Activated naive CD4-positive, alpha-beta T cell treated with anti-CD3 and anti-CD28 coated beads, Interleukin-2, amount 10 ng/mL, durations not matched to agents 7 days and 5 days (primary cell): Measurements from ENCODE around the gene TLL2.

Source experiments
- CTCF ChIA-PET: fragments of 350-600 bp; sonication (Branson Sonifier 250); formaldehyde crosslinking; loops from one replicate; lab custom pipeline; 2021; ENCODE audit warnings: antibody characterized with exemption; lab: Charles Lee
- DNase-seq: peaks from one replicate; pipeline ENCODE4 v3.0.0-alpha.2; 2020
- H3K27ac Mint-ChIP-seq: one replicate; pipeline ENCODE4 v1.8.0; 2021; ENCODE audit warnings: mild to moderate bottlenecking, moderate library complexity, mixed read lengths
- H3K27me3 Mint-ChIP-seq: one replicate; pipeline ENCODE4 v1.8.0; 2021; ENCODE audit warnings: mild to moderate bottlenecking, mixed read lengths
- H3K36me3 Mint-ChIP-seq: one replicate; pipeline ENCODE4 v1.8.0; 2021; ENCODE audit warnings: mixed read lengths
- H3K4me1 Mint-ChIP-seq: one replicate; pipeline ENCODE4 v1.8.0; 2021; ENCODE audit warnings: mixed read lengths
- H3K4me3 Mint-ChIP-seq: one replicate; pipeline ENCODE4 v1.8.0; 2021; ENCODE audit warnings: mild to moderate bottlenecking, moderate library complexity, mixed read lengths
- H3K9me3 Mint-ChIP-seq: one replicate; pipeline ENCODE4 v1.8.0; 2021; ENCODE audit warnings: mixed read lengths

TLL2 gene

GRCh38 chr10:96441987-96442643, 71.6 kb downstream of the TLL2 start:
- DNase-seq = no peak
- Mint-ChIP-seq H3K27me3 (peaks cover 7% of the 10 kb centered on the region), H3K36me3 (no peaks in the 10 kb centered on the region), H3K4me3 (no peak overlapping the region), H3K4me1 (no peaks in the 10 kb centered on the region), H3K9me3 (no peaks in the 10 kb centered on the region), H3K27ac (no peak overlapping the region)
- CTCF ChIA-PET = no interaction called here

DNA sequence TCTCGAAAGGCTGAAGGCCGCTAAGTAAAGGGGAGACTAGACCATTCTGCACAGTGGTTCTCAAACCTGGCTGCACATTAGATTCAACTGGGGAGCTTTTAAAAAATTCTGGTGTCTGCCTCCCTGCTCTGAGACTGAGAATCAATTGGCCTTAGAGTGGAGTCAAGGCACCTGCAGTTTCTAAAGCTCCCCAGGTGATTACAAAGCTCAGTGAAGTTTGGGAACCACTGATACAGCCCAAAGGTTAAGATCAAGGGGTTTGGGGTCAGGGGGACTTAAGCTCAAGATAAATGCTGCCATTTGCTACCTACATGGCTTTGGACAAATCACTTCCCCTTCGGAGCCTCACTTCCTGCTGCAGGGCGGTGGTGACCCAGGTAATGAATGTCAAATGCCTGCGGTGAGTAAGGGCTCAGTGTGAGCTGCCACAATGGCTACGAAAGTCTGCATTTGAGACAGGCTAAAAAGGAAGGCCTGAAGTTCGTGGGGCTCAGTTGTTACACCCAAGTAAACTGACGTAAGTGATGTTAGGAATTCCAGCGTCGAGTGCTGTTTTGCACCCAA, 72.3 kb downstream of the TLL2 start:
- CTCF ChIA-PET = interaction anchor here (0.5 kb wide), 1 partner anchor 235 kb away, joined by 3 read pairs; no protein-coding TSS in a partner anchor
- Mint-ChIP-seq H3K36me3 (no peaks in the 10 kb centered on the region), H3K27me3 (peaks cover 7% of the 10 kb centered on the region), H3K4me3 (no peak overlapping the region), H3K27ac (no peak overlapping the region), H3K9me3 (no peaks in the 10 kb centered on the region), H3K4me1 (no peaks in the 10 kb centered on the region)
- no peak for DNase-seq

- CTCF ChIA-PET = interaction anchor here (0.5 to 0.8 kb wide), 2 partner anchors 70 to 234 kb away, joined by 3 read pairs; no protein-coding TSS in a partner anchor
- H3K4me3 Mint-ChIP-seq = no peak overlapping the region
- no peak for DNase-seq
- no peaks in the 10 kb centered on the region for H3K4me1 Mint-ChIP-seq
- H3K27me3 Mint-ChIP-seq = peaks cover 6% of the 10 kb centered on the region
- no peaks in the 10 kb centered on the region for H3K9me3 Mint-ChIP-seq
- no peak overlapping the region for H3K27ac Mint-ChIP-seq
- no peaks in the 10 kb centered on the region for H3K36me3 Mint-ChIP-seq
Measured at GRCh38 chr10:96440361-96441292, 73.1 kb downstream of the TLL2 start.

- no peak overlapping the region for H3K27ac Mint-ChIP-seq
- no peak for DNase-seq
- no peaks in the 10 kb centered on the region for H3K9me3 Mint-ChIP-seq
- H3K4me3 Mint-ChIP-seq = no peak overlapping the region
- CTCF ChIA-PET = interaction anchor here (0.8 kb wide), 1 partner anchor 71 kb away, joined by 3 read pairs; no protein-coding TSS in a partner anchor
- no peaks in the 10 kb centered on the region for H3K4me1 Mint-ChIP-seq
- H3K27me3 Mint-ChIP-seq = no peaks in the 10 kb centered on the region
- H3K36me3 Mint-ChIP-seq = no peaks in the 10 kb centered on the region
Measured at GRCh38 chr10:96439725-96440124, 74.0 kb downstream of the TLL2 start.

DNA sequence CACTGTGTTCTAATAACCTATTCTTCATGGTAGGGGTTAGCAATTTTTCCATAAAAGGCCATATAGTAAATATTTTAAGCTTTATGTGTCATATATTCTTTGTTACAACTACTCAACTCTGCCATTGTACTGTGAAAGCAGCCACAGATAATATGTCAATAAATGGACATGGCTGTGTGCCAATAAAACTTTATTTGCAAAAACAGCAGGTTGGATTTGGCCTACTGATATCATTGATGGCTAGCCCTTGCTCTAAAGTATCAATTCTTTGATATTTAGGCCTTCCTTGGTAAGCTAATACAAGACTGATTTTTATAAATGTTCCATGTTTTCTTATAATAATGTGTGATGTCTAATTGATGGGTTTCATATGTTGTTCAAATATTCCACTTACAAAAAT, 77.7 kb downstream of the TLL2 start:
- DNase-seq = no peak
- Mint-ChIP-seq H3K9me3 (no peaks in the 10 kb centered on the region), H3K27me3 (peaks cover 3% of the 10 kb centered on the region), H3K4me1 (no peaks in the 10 kb centered on the region), H3K27ac (no peak overlapping the region), H3K4me3 (no peak overlapping the region), H3K36me3 (no peaks in the 10 kb centered on the region)
- CTCF ChIA-PET = no interaction called here

- H3K27ac Mint-ChIP-seq = no peak overlapping the region
- CTCF ChIA-PET = interaction anchor here (0.6 kb wide), 1 partner anchor 36 kb away, joined by 3 read pairs; no protein-coding TSS in a partner anchor
- no peaks in the 10 kb centered on the region for H3K9me3 Mint-ChIP-seq
- peaks cover 23% of the 10 kb centered on the region for H3K27me3 Mint-ChIP-seq
- DNase-seq = no peak
- H3K36me3 Mint-ChIP-seq = no peaks in the 10 kb centered on the region
- H3K4me1 Mint-ChIP-seq = no peaks in the 10 kb centered on the region
- H3K4me3 Mint-ChIP-seq = no peak overlapping the region
Measured at GRCh38 chr10:96431211-96431970, 82.3 kb downstream of the TLL2 start.

DNA sequence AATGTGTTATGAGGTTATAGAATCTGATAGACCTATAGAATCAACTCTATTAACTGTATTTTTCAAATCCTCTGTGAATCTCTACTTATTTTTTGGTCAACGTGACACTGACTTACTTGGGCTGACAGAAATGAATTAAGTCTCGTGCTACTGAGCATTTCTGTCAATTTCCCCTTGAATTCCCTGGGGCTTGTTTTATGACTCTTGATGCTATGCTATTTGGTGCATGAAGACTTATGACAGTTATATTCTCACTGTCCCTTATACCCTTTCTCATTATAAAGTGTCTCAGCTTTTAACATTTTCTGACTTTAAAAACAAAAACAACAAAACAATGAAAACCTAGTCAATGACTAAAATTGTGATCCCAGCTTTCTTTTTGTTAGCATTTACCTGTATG, 86.4 kb downstream of the TLL2 start:
- no peak overlapping the region for H3K4me3 Mint-ChIP-seq
- peaks cover 27% of the 10 kb centered on the region for H3K27me3 Mint-ChIP-seq
- DNase-seq = no peak
- H3K4me1 Mint-ChIP-seq = no peaks in the 10 kb centered on the region
- H3K27ac Mint-ChIP-seq = no peak overlapping the region
- no peaks in the 10 kb centered on the region for H3K36me3 Mint-ChIP-seq
- H3K9me3 Mint-ChIP-seq = no peaks in the 10 kb centered on the region
- CTCF ChIA-PET = interaction anchor here (0.7 kb wide), 1 partner anchor 76 kb away, joined by 3 read pairs; no protein-coding TSS in a partner anchor

DNA sequence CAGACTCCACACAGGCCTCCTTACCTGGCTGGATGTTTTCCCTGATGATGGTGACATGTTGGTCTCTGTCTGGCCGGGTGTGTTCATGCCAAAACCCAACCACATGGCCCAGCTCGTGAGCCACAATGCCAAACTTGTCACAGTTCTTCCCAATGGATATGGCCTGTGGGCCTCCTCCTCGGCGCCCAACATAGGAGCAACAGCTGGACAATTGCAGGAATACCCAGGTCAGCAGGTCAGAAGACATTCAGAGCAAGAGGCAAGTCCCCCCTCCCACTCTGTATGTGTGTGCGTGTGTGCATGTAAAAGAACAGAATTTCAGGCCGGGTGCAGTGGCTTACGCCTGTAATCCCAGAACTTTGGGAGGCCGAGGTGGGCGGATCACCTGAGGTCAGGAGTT, 91.2 kb downstream of the TLL2 start:
- no peaks in the 10 kb centered on the region for H3K36me3 Mint-ChIP-seq
- CTCF ChIA-PET = interaction anchor here (0.7 kb wide), 2 partner anchors 496 to 609 kb away, joined by 3 read pairs; no protein-coding TSS in a partner anchor
- no peaks in the 10 kb centered on the region for H3K9me3 Mint-ChIP-seq
- no peak for DNase-seq
- H3K4me1 Mint-ChIP-seq = no peaks in the 10 kb centered on the region
- no peak overlapping the region for H3K27ac Mint-ChIP-seq
- H3K27me3 Mint-ChIP-seq = peaks cover 12% of the 10 kb centered on the region
- no peak overlapping the region for H3K4me3 Mint-ChIP-seq

- no peak overlapping the region for H3K4me3 Mint-ChIP-seq
- peaks cover 12% of the 10 kb centered on the region for H3K27me3 Mint-ChIP-seq
- H3K27ac Mint-ChIP-seq = no peak overlapping the region
- DNase-seq = no peak
- H3K9me3 Mint-ChIP-seq = no peaks in the 10 kb centered on the region
- H3K4me1 Mint-ChIP-seq = no peaks in the 10 kb centered on the region
- H3K36me3 Mint-ChIP-seq = no peaks in the 10 kb centered on the region
- CTCF ChIA-PET = no interaction called here
Measured at GRCh38 chr10:96421995-96422394, 91.7 kb downstream of the TLL2 start.

- no peaks in the 10 kb centered on the region for H3K9me3 Mint-ChIP-seq
- no peaks in the 10 kb centered on the region for H3K4me1 Mint-ChIP-seq
- no peak for DNase-seq
- CTCF ChIA-PET = no interaction called here
- H3K27me3 Mint-ChIP-seq = peaks cover 5% of the 10 kb centered on the region
- no peak overlapping the region for H3K27ac Mint-ChIP-seq
- no peaks in the 10 kb centered on the region for H3K36me3 Mint-ChIP-seq
- H3K4me3 Mint-ChIP-seq = no peak overlapping the region
Measured at GRCh38 chr10:96420228-96421009, 93.3 kb downstream of the TLL2 start.

GRCh38 chr10:96419351-96419750, 94.4 kb downstream of the TLL2 start:
- no peaks in the 10 kb centered on the region for H3K36me3 Mint-ChIP-seq
- CTCF ChIA-PET = no interaction called here

GRCh38 chr10:96418582-96418981, 95.1 kb downstream of the TLL2 start:
- Mint-ChIP-seq H3K27me3 (peaks cover 5% of the 10 kb centered on the region), H3K9me3 (no peaks in the 10 kb centered on the region), H3K36me3 (no peaks in the 10 kb centered on the region), H3K27ac (no peak overlapping the region), H3K4me1 (no peaks in the 10 kb centered on the region), H3K4me3 (no peak overlapping the region)
- no peak for DNase-seq
- CTCF ChIA-PET = no interaction called here

More at GRCh38 chr10:96419351-96419750, 94.4 kb downstream of the TLL2 start:
- Mint-ChIP-seq H3K27me3 (peaks cover 5% of the 10 kb centered on the region), H3K27ac (no peak overlapping the region), H3K4me1 (no peaks in the 10 kb centered on the region), H3K4me3 (no peak overlapping the region), H3K9me3 (no peaks in the 10 kb centered on the region)
- no peak for DNase-seq

- no peak for DNase-seq
- Mint-ChIP-seq H3K4me3 (no peak overlapping the region), H3K36me3 (no peaks in the 10 kb centered on the region), H3K4me1 (no peaks in the 10 kb centered on the region), H3K27me3 (peaks cover 3% of the 10 kb centered on the region), H3K9me3 (no peaks in the 10 kb centered on the region), H3K27ac (no peak overlapping the region)
- CTCF ChIA-PET = no interaction called here
Measured at GRCh38 chr10:96417441-96417840, 96.3 kb downstream of the TLL2 start.
